B cell (primary cell): ENCODE measurements around the gene IL17RA. TPM values are rescaled to one million over a fixed set of nuclear protein-coding genes. Genes with fewer than 3 reads are reported as not detected.

Experiments used
- ATAC-seq: fragments of 200-7000 bp; cut with Tn5 transposase; one replicate; pipeline ENCODE4 v1.10.0; 2021; ENCODE audit warnings: low read depth, mild to moderate bottlenecking, moderate number of reproducible peaks, moderate library complexity
- CTCF ChIA-PET: fragments of 350-600 bp; sonication (Branson Sonifier 250); formaldehyde crosslinking; loops from one replicate; lab custom pipeline; 2021; ENCODE audit warnings: antibody characterized with exemption, inconsistent platforms; lab: Charles Lee
- POLR2A ChIA-PET: fragments of 350-600 bp; sonication (Branson Sonifier 250); formaldehyde crosslinking; loops from one replicate; lab custom pipeline; 2021; ENCODE audit warnings: antibody characterized with exemption; lab: Charles Lee
- DNase-seq: peaks from one replicate; pipeline ENCODE4 v3.0.0; 2013
- H2AFZ ChIP-seq: 2 replicates; pipeline ENCODE4 v1.6.1; 2012; ENCODE audit warnings: mild to moderate bottlenecking, low read depth, low read length; ENCODE audit not compliant: insufficient read depth, poor library complexity, severe bottlenecking
- H3K27ac ChIP-seq, 2 donors: 1 replicate in 1 of 2; 2 replicates in 1 of 2; pipeline ENCODE4 v1.5.1; 2012 to 2013; ENCODE audit warnings: low read length in 2 of 2, mild to moderate bottlenecking in 2 of 2, moderate library complexity in 1 of 2
- H3K27me3 ChIP-seq, 4 experiments: fragments of 200-600 bp in 1 of 4; sonication (generic) in 1 of 4; replicated peaks in 1 of 4; 1 replicate in 2 of 4; 2 replicates in 2 of 4; pipeline versions ENCODE4 v1.6.1 to v1.7.0; 2013 to 2016; ENCODE audit warnings: low read length in 3 of 4, mild to moderate bottlenecking in 2 of 4, mixed read lengths in 1 of 4, moderate library complexity in 1 of 4; ENCODE audit not compliant: insufficient read depth in 4 of 4, control insufficient read depth in 3 of 4; ENCODE audit errors: control extremely low read depth in 1 of 4
- H3K36me3 ChIP-seq, 2 experiments: replicated peaks in 1 of 2; 1 replicate in 1 of 2; 2 replicates in 1 of 2; pipeline versions ENCODE4 v1.6.1 to v1.7.1; 2013; ENCODE audit warnings: low read length in 1 of 2; ENCODE audit not compliant: insufficient read depth in 2 of 2, control insufficient read depth in 1 of 2; ENCODE audit errors: control extremely low read depth in 1 of 2, extremely low read depth in 1 of 2
- H3K4me1 ChIP-seq, 2 donors: fragments of 200-600 bp in 1 of 2; sonication (generic) in 1 of 2; 1 replicate in 1 of 2; 2 replicates in 1 of 2; pipeline versions ENCODE4 v1.5.1 to v1.6.1; 2013 to 2017; ENCODE audit warnings: low read length in 2 of 2; ENCODE audit not compliant: control insufficient read depth in 2 of 2, insufficient read depth in 2 of 2
- H3K4me2 ChIP-seq: replicated peaks from 2 replicates; pipeline ENCODE3; 2012; ENCODE audit warnings: mild to moderate bottlenecking, low read depth, low read length; ENCODE audit not compliant: poor library complexity, severe bottlenecking
- H3K4me3 ChIP-seq, 5 experiments: fragments of 200-600 bp in 1 of 5; sonication (generic) in 1 of 5; 1 replicate in 3 of 5; 2 replicates in 2 of 5; pipeline versions ENCODE4 v1.5.1 to v1.7.0; 2011 to 2016; ENCODE audit warnings: low read length in 4 of 5, mild to moderate bottlenecking in 4 of 5, low read depth in 2 of 5, control low read depth in 1 of 5, moderate library complexity in 1 of 5; ENCODE audit not compliant: insufficient read depth in 1 of 5; ENCODE audit errors: control extremely low read depth in 1 of 5, extremely low read depth in 1 of 5
- H3K79me2 ChIP-seq: fragments of 200-600 bp; sonication (generic); one replicate; pipeline ENCODE4 v1.6.0; 2016; ENCODE audit warnings: low read length; ENCODE audit not compliant: control insufficient read depth, insufficient read depth
- H3K9ac ChIP-seq: fragments of 200-600 bp; sonication (generic); 2 replicates; pipeline ENCODE4 v1.6.1; 2017; ENCODE audit warnings: mild to moderate bottlenecking, low read length, moderate library complexity
- H3K9me3 ChIP-seq, 3 donors: one replicate each; pipeline versions ENCODE4 v1.6.1 to v1.7.1; 2013; ENCODE audit warnings: low read length in 2 of 3; ENCODE audit not compliant: control insufficient read depth in 2 of 3, insufficient read depth in 1 of 3; ENCODE audit errors: control extremely low read depth in 1 of 3
- H4K20me1 ChIP-seq: 2 replicates; pipeline ENCODE4 v1.6.0; 2012; ENCODE audit warnings: mild to moderate bottlenecking, low read length; ENCODE audit not compliant: insufficient read depth, control insufficient read depth, poor library complexity, severe bottlenecking
- H3K27ac Mint-ChIP-seq: one replicate; pipeline ENCODE4 v1.8.0; 2021; ENCODE audit warnings: mixed read lengths
- H3K27me3 Mint-ChIP-seq: one replicate; pipeline ENCODE4 v1.8.0; 2021; ENCODE audit warnings: mixed read lengths
- H3K4me1 Mint-ChIP-seq: one replicate; pipeline ENCODE4 v1.8.0; 2021; ENCODE audit warnings: mixed read lengths
- H3K4me3 Mint-ChIP-seq: one replicate; pipeline ENCODE4 v1.8.0; 2021; ENCODE audit warnings: mixed read lengths
- H3K9me3 Mint-ChIP-seq: one replicate; pipeline ENCODE4 v1.8.0; 2022; ENCODE audit warnings: mixed read lengths; ENCODE audit not compliant: insufficient read depth
- EZH2 ChIP-seq: IDR thresholded peaks from 2 replicates; pipeline ENCODE4 v1.6.1; 2012; ENCODE audit warnings: borderline replicate concordance, low read depth, mild to moderate bottlenecking, moderate library complexity, low read length; ENCODE audit not compliant: insufficient read depth, poor library complexity, severe bottlenecking
- WGBS: methylation state at CpG from one replicate; pipeline ENCODE4 v1.1.5; 2013; ENCODE audit warnings: missing lambda C conversion rate; ENCODE audit not compliant: insufficient coverage; 5-methylcytosine and 5-hydroxymethylcytosine counted together
- intact Hi-C: fragments of 100-400 bp; cut with micrococcal nuclease; formaldehyde crosslinking; loops from one replicate; pipeline ENCODE4 v1.10.0; 2022
- polyA plus RNA-seq: library from polyadenylated mRNA; depleted of rRNA; stranded (reverse); fragments of >200 nt; gene quantifications from 2 replicates; pipeline ENCODE4 v1.2.3, GENCODE V29; 2012
- total RNA-seq, 2 donors: library from RNA; stranded (reverse); fragments of 120-200 nt in 1 of 2; gene quantifications; 1 replicate in 1 of 2; 2 replicates in 1 of 2; pipeline versions ENCODE4 v1.2.3 to v1.2.4, GENCODE V29; 2013 to 2022
- TF ChIP-seq, protein P1 (sequence below): fragments of 200-600 bp; IDR thresholded peaks from one replicate; pipeline ENCODE4 v1.8.0; 2022; ENCODE audit warnings: antibody characterized with exemption, mild to moderate bottlenecking

IL17RA gene
- total and polyA plus RNA-seq, 2 donors (not counting 1 experiment from before 2014, with no cell fraction given): 8.1 to 24.6 TPM

- no peak overlapping the region for H3K9ac ChIP-seq
- Mint-ChIP-seq H3K27ac (no peak overlapping the region), H3K27me3 (no peaks in the 10 kb centered on the region), H3K9me3 (no peaks in the 10 kb centered on the region), H3K4me1 (peaks cover 2% of the 10 kb centered on the region), H3K4me3 (no peak overlapping the region)
- no peaks in the 10 kb centered on the region for H4K20me1 ChIP-seq
- H3K4me2 ChIP-seq: no peak overlapping the region
- DNase-seq: no peak
- no peak overlapping the region for H2AFZ ChIP-seq
- H3K9me3 ChIP-seq: no peaks in the 10 kb centered on the region
- H3K27me3 ChIP-seq: no peaks in the 10 kb centered on the region
- no peak overlapping the region for H3K4me3 ChIP-seq
- H3K27ac ChIP-seq: no peak overlapping the region
- POLR2A ChIA-PET: no interaction called here
- intact Hi-C loops: no loop called here
- H3K36me3 ChIP-seq: no peaks in the 10 kb centered on the region
- 92% methylated on average over 8 of the region's 8 CpGs for WGBS
- no peak for TF ChIP-seq EZH2
- TF ChIP-seq, protein P1, sequence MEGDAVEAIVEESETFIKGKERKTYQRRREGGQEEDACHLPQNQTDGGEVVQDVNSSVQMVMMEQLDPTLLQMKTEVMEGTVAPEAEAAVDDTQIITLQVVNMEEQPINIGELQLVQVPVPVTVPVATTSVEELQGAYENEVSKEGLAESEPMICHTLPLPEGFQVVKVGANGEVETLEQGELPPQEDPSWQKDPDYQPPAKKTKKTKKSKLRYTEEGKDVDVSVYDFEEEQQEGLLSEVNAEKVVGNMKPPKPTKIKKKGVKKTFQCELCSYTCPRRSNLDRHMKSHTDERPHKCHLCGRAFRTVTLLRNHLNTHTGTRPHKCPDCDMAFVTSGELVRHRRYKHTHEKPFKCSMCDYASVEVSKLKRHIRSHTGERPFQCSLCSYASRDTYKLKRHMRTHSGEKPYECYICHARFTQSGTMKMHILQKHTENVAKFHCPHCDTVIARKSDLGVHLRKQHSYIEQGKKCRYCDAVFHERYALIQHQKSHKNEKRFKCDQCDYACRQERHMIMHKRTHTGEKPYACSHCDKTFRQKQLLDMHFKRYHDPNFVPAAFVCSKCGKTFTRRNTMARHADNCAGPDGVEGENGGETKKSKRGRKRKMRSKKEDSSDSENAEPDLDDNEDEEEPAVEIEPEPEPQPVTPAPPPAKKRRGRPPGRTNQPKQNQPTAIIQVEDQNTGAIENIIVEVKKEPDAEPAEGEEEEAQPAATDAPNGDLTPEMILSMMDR: no peak
- CTCF ChIA-PET: interaction anchor here (1.0 to 6.5 kb wide), 6 partner anchors 18 to 445 kb away, joined by 3 to 59 read pairs (median 4); no protein-coding TSS in a partner anchor
- peaks cover 0 to 3% of the 10 kb centered on the region in 2 donors for H3K4me1 ChIP-seq
- H3K79me2 ChIP-seq: no peaks in the 10 kb centered on the region
- ATAC-seq: no peak
Measured at GRCh38 chr22:17056807-17057206, 28.0 kb upstream of the IL17RA start.

DNA sequence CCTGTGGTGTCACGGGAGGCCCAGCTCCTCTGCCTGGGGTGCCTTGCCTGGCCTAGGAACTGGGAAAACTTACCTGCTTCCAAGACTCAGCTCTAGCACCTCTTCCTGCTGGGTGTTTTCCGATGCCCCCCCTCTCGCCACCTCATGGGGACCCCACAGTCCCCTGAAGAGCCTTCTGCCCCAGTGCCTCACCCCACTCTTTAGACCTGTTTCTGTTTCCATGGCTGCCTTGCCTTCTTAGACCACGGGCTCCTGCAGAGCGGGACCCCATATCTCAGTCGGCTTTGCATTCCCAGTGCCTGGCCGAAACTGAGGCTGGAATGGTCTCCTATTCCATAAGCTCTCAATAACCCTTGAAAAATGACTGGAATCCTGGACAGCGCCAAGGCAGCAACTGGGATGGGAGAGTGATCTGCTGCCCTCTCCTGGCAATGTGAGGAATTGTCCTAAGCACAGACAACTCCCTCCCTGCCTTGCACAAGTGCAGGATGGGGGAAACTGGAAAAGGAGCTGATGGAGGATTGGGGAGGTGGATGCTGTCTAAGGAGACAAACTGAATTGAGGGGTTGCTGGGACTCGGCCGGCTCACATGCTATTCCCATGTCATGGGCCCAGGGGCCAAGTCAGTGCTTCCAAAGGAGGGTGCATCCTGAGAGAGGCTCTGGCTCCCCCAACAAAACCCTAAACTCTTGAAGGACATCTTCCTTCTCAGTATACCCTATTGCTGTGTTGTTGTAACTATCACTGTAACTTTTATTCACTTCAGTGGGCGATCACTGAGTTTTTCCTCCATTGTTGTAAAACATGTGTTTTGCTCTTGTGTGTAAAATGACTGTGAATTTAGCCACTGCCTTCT, 26.6 kb upstream of the IL17RA start:
- 43% methylated on average over 5 of the region's 11 CpGs for WGBS
- Histone ChIP-seq H3K9ac (no peak overlapping the region), H3K36me3 (no peaks in the 10 kb centered on the region), H3K4me1 (peaks cover 0 to 3% of the 10 kb centered on the region in 2 donors), H3K79me2 (no peaks in the 10 kb centered on the region), H4K20me1 (no peaks in the 10 kb centered on the region), H3K27ac (no peak overlapping the region), H3K4me3 (no peak overlapping the region), H3K27me3 (no peaks in the 10 kb centered on the region), H2AFZ (no peak overlapping the region), H3K4me2 (peak overlapping the region; percentile 23), H3K9me3 (no peaks in the 10 kb centered on the region)
- POLR2A ChIA-PET: no interaction called here
- DNase-seq (peak; percentile 61), ATAC-seq (peak; percentile 72)
- CTCF ChIA-PET: interaction anchor here (0.7 to 6.5 kb wide), 19 partner anchors 8 to 443 kb away, joined by 3 to 59 read pairs (median 4); no protein-coding TSS in a partner anchor
- Mint-ChIP-seq H3K4me1 (peaks cover 2% of the 10 kb centered on the region), H3K27ac (no peak overlapping the region), H3K9me3 (no peaks in the 10 kb centered on the region), H3K4me3 (no peak overlapping the region), H3K27me3 (no peaks in the 10 kb centered on the region)
- TF ChIP-seq, protein P1: peak; percentile 94
- no peak for TF ChIP-seq EZH2
- intact Hi-C loops: loop anchor here (1.0 kb wide), 1 partner anchor 141 kb away; no protein-coding TSS in a partner anchor
